HFFc6 (cell line): ENCODE results near the gene CLCN4. TPM values are rescaled to one million over a fixed set of nuclear protein-coding genes. Genes with fewer than 3 reads are reported as not detected.

ENCODE experiments used
- DNase-seq: peaks from one replicate; pipeline ENCODE4 v3.0.0-alpha.2; 2018
- H3K27ac Mint-ChIP-seq: 2 replicates; pipeline ENCODE4 v1.8.0; 2020; ENCODE audit warnings: mild to moderate bottlenecking, mixed read lengths
- H3K27me3 Mint-ChIP-seq: 2 replicates; pipeline ENCODE4 v1.8.0; 2021; ENCODE audit warnings: mild to moderate bottlenecking, moderate library complexity, mixed read lengths; ENCODE audit not compliant: insufficient read depth
- H3K36me3 Mint-ChIP-seq: 2 replicates; pipeline ENCODE4 v1.8.0; 2021; ENCODE audit warnings: low read depth, mixed read lengths
- H3K4me1 Mint-ChIP-seq: 2 replicates; pipeline ENCODE4 v1.8.0; 2020; ENCODE audit warnings: low read depth, mixed read lengths
- H3K4me3 Mint-ChIP-seq: 2 replicates; pipeline ENCODE4 v1.8.0; 2020; ENCODE audit warnings: mild to moderate bottlenecking, moderate library complexity, mixed read lengths
- H3K9me3 Mint-ChIP-seq: 2 replicates; pipeline ENCODE4 v1.8.0; 2020; ENCODE audit warnings: mild to moderate bottlenecking, mixed read lengths
- total RNA-seq, 6 experiments: library from RNA; stranded (reverse); fragmentation: NEBNext Ultra II Directional; extraction: Animal tissue kit (Norgen Biotek cat#: 25700); gene quantifications; 2 replicates in 1 of 6; 3 replicates in 5 of 6; pipeline ENCODE4 v1.2.3, GENCODE V29; 2021
- TF ChIP-seq, protein P1 (sequence below): fragments of 200-600 bp; sonication (generic); IDR thresholded peaks from 2 replicates; pipeline ENCODE4 v1.5.0; 2021; ENCODE audit warnings: antibody characterized with exemption, mild to moderate bottlenecking

The CLCN4 gene
- total RNA-seq, 6 experiments from 2014 or later: 0.14 to 0.17 TPM; not detected in 4

DNA sequence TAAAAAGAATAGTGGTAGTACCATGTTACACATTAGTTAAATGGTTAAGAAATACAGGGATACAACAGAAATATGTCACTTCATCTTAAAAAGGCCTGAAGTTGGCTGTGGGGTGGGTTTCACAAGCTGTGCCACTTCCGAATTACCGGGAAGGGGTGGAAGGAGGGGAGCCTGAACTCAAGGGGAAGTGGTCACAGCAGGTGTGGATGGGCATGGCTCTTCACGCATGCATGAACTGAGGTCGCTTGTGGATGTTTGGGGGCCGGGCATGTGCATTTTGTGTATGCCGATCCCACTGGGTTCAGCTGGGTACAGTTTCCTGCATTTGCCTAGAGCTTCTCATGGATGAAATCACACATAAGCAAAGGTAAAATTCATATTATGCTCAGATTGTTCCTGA is 64.9 kb downstream of the CLCN4 start:
- TF ChIP-seq, protein P1, sequence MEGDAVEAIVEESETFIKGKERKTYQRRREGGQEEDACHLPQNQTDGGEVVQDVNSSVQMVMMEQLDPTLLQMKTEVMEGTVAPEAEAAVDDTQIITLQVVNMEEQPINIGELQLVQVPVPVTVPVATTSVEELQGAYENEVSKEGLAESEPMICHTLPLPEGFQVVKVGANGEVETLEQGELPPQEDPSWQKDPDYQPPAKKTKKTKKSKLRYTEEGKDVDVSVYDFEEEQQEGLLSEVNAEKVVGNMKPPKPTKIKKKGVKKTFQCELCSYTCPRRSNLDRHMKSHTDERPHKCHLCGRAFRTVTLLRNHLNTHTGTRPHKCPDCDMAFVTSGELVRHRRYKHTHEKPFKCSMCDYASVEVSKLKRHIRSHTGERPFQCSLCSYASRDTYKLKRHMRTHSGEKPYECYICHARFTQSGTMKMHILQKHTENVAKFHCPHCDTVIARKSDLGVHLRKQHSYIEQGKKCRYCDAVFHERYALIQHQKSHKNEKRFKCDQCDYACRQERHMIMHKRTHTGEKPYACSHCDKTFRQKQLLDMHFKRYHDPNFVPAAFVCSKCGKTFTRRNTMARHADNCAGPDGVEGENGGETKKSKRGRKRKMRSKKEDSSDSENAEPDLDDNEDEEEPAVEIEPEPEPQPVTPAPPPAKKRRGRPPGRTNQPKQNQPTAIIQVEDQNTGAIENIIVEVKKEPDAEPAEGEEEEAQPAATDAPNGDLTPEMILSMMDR: no peak
- no peak overlapping the region for H3K4me3 Mint-ChIP-seq
- peaks cover 8% of the 10 kb centered on the region; the same call in 1 of the 2 replicates for H3K36me3 Mint-ChIP-seq
- no peaks in the 10 kb centered on the region for H3K9me3 Mint-ChIP-seq
- H3K27ac Mint-ChIP-seq: no peak overlapping the region
- no peak for DNase-seq
- H3K27me3 Mint-ChIP-seq: peaks cover 11% of the 10 kb centered on the region
- H3K4me1 Mint-ChIP-seq: no peaks in the 10 kb centered on the region

DNA sequence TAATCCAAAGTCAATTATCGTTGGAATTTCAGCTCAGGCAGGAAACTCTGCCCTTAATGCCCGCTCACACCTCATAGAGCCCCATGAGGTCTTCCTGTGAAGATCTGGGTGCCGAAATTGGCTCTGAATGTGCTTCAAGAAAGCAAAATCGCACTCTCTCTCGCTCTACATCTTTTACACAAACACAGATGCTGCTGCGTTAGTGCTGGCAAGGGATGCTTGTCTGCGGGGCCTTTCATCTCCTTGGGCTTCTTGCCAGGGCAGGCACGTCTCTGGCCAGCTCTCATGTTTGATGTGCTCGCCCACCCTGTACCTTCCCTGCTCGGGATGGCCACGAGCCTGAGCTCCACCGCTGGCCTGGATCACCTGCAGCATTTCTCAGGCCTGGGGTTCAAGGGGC is 66.5 kb downstream of the CLCN4 start:
- Mint-ChIP-seq H3K27ac (no peak overlapping the region), H3K9me3 (no peaks in the 10 kb centered on the region), H3K4me3 (no peak overlapping the region), H3K27me3 (peaks cover 11% of the 10 kb centered on the region), H3K36me3 (peaks cover 8% of the 10 kb centered on the region; the same call in 1 of the 2 replicates), H3K4me1 (no peaks in the 10 kb centered on the region)
- TF ChIP-seq, protein P1: no peak
- DNase-seq: no peak

DNA sequence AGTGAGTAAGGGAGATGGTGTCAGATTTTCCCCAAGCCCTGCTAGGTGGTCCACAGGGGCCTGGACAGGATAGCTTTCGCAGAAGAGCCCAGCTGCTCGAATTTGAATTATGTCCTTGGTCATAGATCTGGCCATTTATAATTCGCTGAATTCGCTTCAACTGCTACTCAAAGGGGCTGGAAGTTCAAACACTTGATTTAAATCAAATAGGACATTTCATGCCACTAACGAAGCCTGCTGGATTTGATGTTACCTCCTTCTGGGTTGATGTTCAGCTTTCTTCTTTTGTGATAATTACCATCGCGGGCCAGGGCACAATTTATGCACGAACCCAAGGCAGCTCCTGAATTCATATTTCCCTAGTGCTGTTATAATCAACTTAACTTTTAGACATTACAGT is 67.0 kb downstream of the CLCN4 start:
- Mint-ChIP-seq H3K27ac (no peak overlapping the region), H3K27me3 (peaks cover 11% of the 10 kb centered on the region), H3K9me3 (no peaks in the 10 kb centered on the region), H3K4me1 (no peaks in the 10 kb centered on the region), H3K4me3 (no peak overlapping the region), H3K36me3 (peaks cover 8% of the 10 kb centered on the region; the same call in 1 of the 2 replicates)
- TF ChIP-seq, protein P1: no peak
- DNase-seq: no peak

DNA sequence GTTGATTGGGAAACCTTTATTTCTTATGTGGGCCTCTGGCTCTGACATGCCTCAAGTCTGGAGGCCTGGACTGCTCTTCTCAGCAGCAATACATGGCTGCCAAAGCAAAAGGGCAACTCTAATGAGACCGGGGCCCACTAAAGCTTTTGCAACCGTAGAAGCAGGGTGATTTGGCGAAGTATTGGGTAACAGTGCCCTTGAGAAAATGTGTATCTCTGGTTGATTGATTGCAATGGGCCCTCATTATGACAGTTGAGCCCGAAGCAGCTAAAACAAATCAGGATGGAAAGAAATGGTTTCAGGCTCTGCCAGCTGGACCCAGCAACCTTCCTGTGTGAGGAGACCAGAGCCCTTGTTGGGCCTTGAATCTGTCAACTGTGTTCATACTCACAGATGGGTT is 73.4 kb downstream of the CLCN4 start:
- H3K9me3 Mint-ChIP-seq: no peaks in the 10 kb centered on the region
- H3K4me3 Mint-ChIP-seq: no peak overlapping the region
- peaks cover 8% of the 10 kb centered on the region for H3K27me3 Mint-ChIP-seq
- TF ChIP-seq, protein P1: no peak
- H3K36me3 Mint-ChIP-seq: peaks cover 8% of the 10 kb centered on the region; the same call in 1 of the 2 replicates
- peaks cover 11% of the 10 kb centered on the region; the same call in 1 of the 2 replicates for H3K4me1 Mint-ChIP-seq
- DNase-seq: no peak
- no peak overlapping the region for H3K27ac Mint-ChIP-seq

DNA sequence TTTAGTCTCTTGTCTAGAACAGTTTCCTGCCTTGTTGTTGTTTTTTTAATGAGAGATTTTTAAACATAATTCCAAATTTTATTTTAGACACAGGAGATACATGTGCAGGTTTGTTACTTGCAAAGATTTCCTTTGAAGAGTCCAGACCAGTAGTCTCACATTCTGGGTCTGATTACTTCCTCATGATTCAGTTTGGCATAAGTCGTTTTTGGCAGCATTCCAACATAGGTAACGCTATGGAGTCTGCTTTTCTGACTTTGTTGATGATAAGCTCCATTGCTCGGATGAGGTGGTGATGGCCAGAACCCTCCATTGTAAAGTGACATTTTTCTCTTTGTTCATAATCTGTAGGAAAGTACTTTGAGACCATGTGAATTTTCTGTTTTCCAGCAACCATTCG is 74.7 kb downstream of the CLCN4 start:
- Mint-ChIP-seq H3K4me1 (peaks cover 20% of the 10 kb centered on the region; the same call in 1 of the 2 replicates), H3K27ac (no peak overlapping the region), H3K9me3 (no peaks in the 10 kb centered on the region), H3K27me3 (no peaks in the 10 kb centered on the region; the same call in 1 of the 2 replicates), H3K4me3 (no peak overlapping the region), H3K36me3 (no peaks in the 10 kb centered on the region)
- TF ChIP-seq, protein P1: no peak
- DNase-seq: no peak

DNA sequence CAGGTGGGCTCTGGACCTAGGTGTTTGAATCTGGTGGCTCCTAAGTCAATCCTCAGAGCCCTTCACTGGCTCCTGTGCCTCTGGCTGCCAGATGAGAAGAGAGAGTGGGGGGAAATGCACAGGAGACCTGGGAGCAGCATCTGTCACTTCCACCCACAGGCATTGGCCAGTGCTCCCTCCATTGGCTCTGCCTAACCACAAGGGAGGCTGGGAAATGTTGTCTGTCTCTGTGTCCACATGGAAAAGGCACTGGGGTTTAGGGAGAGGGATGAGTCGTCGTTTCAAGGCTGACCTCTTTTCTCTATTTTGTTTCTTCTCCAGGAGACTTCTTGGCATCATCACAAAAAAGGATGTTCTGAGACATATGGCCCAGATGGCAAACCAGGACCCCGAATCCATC is 76.4 kb downstream of the CLCN4 start:
- TF ChIP-seq, protein P1: no peak
- Mint-ChIP-seq H3K4me1 (peaks cover 20% of the 10 kb centered on the region; the same call in 1 of the 2 replicates), H3K4me3 (no peak overlapping the region), H3K36me3 (no peaks in the 10 kb centered on the region), H3K27ac (no peak overlapping the region), H3K27me3 (no peaks in the 10 kb centered on the region; the same call in 1 of the 2 replicates), H3K9me3 (no peaks in the 10 kb centered on the region)
- no peak for DNase-seq
